Gastroesophageal sphincter (tissue), 3 donors: ENCODE measurements around the gene KRT71.

Experiments used
- CTCF ChIP-seq, 4 experiments: fragments of 200-600 bp in 2 of 4; fragments of 450-650 bp in 2 of 4; sonication (generic) in 1 of 4; IDR thresholded peaks; one replicate each; pipeline ENCODE4 v1.5.1; 2017 to 2019; ENCODE audit warnings: antibody characterized with exemption in 4 of 4, mild to moderate bottlenecking in 2 of 4, moderate library complexity in 2 of 4
- EP300 ChIP-seq: sonication (generic); formaldehyde crosslinking; IDR thresholded peaks from one replicate; pipeline ENCODE4 v1.6.1; 2017; ENCODE audit warnings: antibody characterized with exemption, mild to moderate bottlenecking
- POLR2A ChIP-seq, 2 donors: fragments of 450-650 bp; IDR thresholded peaks; one replicate each; pipeline ENCODE4 v1.6.1; 2017; ENCODE audit warnings: antibody characterized with exemption in 2 of 2, mild to moderate bottlenecking in 2 of 2, moderate library complexity in 1 of 2
- POLR2AphosphoS5 ChIP-seq: sonication (generic); formaldehyde crosslinking; IDR thresholded peaks from one replicate; pipeline ENCODE4 v1.6.1; 2017; ENCODE audit warnings: antibody characterized with exemption

- TF ChIP-seq CTCF (IDR thresholded peaks at IDR 0.05) (no peak), POLR2AphosphoS5 (no peak), POLR2A (IDR thresholded peaks at IDR 0.05) (no peak), EP300 (no peak)
These were observed 58.8 kb downstream of the KRT71 start for GRCh38 chr12:52494100-52494499.
